ENCODE data around the gene HS3ST3B1.

Gene HS3ST3B1

DNA sequence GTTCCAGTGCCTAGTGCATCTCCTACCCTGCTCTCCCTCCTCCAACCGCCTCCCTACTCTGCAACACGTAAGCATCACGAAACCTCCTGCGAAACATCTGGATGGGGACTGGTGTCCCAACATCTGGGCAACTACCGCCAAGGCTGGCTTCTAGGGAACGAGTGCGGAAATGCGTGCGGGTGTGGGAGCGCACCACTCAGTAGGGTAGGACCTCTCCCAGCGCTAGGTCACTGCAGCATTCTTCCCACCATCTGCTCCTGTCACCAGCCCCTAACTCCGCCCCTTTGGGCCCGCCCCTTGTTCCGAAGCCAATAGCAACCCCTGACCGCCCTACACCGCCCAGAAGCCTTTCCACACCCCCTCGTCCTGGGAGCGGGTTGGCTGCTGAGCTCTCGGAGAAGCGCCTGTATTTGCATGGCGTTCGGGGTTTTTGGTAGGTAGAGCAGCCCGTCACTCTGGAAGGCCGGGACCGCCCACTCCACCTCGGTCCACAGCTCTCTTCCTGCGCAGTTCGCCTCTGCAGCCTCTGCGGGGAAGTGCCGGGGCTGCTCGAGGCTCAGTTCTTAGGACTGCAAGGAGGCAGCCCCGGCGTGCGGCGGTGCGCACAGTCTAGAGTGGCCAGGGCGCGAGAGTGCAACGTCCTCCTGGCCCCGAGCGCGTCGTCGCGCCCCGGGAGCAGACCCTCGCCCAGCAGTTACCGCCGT, at the start of gene HS3ST3B1:
TSS of gene HS3ST3B1 (plus strand) at position 507 of the 704 bp plus-strand sequence. CDS start 438 bp downstream, outside the sequence.
- peak; percentile 46 for DNase-seq

DNA sequence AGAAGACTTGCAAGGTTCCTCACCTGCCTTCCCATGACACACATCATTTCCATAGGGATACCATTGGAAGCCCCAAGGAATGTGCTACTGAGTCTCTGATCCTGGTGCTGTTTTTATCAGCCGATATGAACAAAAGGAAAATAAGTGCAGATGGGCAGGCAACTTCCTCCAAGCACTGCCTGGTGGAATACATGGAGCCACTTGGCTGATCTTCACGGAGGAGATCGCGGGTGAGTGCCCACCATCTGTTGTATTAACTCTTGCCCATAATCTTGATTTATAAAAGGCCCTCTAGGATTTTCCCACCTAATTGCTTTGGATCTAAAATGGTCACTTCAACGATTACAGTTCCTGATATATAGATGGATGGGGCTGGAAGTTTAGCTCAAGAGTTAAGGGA, 39.5 kb upstream of the HS3ST3B1 start:
- no peak for DNase-seq

DNA sequence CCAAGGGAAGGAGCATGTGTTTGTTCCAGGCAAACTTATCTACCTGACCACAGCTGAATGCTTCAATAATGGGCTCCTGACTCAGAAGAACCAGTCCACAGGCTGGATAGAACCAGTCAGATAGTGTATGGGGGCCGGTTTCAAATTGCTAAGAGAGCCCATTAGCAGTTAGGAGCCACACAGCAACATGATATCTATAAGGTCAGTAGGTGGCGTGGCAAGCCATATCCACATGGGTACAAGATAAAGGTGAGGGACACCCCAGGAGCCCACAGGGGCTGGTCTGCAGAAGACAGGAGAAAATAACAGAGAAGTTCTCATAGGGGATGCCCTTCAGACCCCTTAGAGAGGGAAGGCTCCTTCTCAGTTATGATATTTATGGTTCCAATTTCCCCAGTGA, 32.6 kb upstream of the HS3ST3B1 start:
- DNase-seq: no peak

DNA sequence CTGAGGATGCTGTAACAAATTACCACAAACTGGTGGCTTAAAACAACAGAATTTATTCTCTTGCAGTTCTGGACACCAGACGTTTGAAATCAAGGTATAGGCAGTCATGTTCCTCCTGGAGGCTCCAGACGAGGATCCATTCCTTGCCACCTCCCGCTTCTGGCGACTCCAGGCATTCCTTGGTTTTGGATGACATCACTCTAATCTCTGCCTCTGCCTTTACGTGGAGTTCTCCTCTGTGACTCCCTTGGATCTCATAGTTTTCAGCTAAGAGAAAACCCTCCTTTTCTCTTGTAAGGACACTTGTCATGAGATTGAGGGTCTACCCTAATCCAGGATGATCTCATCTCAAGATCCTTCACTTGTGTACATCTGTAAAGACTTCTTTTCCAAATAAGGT, 31.4 kb upstream of the HS3ST3B1 start:
- DNase-seq: no peak

DNA sequence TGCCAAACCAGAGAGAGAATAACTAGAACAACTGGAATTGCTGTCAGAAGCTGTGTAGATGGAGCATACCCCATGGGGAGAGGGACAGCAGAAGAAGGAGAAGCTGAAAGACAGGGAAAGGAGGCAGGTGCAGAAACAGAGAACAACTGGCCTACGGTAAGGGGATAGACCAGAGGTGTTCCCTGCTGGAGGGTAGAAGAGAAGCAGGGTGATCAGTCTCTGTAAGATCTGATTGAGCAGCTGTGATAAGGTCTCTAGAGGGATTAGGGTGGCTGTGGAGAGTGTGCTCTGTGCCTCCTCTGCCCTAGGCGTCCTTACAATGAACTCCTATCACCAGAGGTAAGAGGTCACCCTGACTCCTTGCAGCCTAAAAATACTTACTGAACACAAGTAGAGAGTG, 30.4 kb upstream of the HS3ST3B1 start:
- no peak for DNase-seq

DNA sequence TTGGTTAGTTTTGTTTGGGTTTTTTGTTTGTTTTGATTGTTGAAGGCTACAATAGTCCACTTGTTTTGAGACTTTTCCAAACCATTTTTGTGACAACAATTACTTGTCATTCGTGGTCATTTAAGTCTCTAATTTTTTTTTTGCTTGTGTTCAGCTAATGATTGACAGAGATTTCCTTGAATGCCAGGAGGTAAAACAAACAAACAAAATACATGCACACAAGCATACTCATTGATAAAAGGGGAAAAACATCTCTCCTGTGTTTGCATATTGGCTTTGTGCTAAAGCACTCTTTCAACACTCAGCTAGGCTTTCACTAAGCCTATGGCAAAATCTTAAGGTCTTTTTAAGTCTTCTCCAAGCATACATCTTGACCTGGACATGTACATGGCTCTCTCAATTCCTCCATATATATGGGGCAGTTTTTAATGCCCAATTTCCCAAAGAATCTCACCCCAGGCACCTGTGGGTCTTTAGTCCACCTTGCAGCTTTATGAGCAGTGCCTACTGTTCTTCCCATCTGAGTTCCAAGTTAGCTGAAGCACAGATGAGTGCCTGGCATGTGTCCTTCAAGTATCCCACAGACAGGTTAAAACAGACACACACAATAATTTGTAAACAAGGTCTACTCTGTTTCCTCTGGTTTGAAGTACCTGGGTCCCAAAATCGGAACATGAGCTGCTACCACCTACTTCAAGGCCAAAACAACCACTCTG, 24.2 kb upstream of the HS3ST3B1 start:
- DNase-seq: no peak

DNA sequence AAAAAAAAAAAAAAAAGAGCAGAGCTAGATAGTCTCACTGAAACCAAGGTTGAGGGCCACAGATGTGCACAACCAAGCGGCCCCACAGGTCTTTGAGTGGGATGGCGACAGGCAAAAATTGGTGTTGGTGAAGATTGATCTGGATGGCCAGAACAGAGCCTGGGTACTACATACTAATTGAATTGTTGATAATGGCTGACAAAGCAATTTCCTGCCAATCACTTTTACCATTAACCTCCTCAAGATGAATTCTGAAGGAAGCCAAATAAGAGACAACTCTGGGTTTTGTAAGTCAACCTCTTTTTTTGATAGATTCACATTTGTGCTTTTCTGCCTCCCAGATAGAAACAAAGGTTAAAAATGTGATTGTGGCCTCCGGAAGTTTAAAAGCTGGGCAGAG, 19.4 kb upstream of the HS3ST3B1 start:
- no peak for DNase-seq

DNA sequence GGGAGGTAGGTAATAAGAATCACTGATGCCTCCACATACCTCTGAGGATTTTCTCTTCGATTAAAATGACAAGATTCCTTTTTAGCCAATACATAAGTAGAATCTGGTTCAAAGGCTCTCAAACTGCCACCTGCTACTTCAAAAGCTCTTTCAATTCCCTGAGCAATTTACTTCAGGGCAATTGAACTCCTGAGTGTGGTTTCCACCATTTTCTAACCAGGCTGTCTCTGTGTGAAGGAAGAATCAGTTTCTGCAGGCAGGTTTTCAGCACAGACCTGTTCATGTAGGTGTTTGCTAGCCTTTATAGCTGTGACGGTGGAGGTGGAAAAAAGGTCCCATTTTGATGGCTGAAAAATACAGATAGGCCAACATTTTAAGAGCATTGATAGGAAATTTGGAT, 18.2 kb upstream of the HS3ST3B1 start:
- DNase-seq: no peak

DNA sequence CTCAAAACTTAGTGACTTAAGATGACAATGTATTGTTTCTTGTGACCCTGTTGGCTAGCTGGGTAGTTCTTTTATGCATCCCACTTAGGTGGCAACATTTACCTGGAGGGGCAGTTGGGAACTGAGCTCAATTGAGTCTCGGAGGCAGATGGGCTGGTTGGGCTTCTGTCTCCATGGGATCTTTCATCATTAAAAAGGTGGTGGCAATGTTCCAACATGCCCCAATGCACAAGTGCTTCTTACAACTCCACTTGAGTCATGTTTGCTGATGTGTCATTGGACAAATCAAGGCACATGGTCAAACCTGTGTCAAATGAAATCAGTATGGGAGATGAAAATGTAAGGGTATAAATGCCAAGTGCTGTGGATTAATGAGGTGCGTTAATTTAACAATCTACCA, 11.7 kb upstream of the HS3ST3B1 start:
- DNase-seq: no peak

DNA sequence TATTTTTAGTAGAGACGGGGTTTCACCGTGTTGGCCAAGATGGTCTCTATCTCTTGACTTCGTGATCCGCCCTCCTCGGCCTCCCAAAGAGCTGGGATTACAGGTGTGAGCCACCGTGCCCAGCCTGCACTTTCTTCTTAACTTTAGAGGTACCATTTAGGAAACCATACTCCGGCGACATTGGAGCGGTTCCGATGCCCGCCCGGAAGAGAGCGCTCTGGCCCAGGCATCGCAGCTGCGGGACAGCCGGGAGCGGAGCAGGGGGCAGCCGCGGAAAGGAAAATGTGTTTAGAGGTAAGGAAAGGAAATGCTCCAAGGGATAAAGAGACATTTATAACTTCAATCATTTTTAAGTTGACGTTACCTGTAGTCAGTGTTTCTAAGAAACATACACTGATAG, 6.0 kb upstream of the HS3ST3B1 start:
- no peak for DNase-seq

DNA sequence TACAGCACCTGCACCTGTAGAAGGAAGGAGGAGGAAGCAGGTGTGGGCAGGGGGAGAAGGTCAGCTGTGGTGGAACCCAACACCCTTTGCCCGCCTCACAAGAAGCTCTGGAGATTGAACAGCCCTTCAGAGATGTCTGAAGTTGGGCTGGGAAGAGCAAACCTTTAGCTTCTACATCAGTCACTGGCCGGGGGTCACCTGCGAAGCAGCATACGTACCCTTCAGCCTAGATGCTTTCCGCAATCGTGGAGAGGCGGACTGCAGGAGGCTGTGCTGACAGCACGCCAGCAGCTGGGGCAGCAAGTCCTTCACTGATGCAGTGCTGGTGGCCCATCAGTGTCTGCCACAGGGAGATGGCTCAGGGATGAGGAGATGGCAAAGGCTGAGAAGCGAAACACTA, 5.2 kb upstream of the HS3ST3B1 start:
- no peak for DNase-seq

DNA sequence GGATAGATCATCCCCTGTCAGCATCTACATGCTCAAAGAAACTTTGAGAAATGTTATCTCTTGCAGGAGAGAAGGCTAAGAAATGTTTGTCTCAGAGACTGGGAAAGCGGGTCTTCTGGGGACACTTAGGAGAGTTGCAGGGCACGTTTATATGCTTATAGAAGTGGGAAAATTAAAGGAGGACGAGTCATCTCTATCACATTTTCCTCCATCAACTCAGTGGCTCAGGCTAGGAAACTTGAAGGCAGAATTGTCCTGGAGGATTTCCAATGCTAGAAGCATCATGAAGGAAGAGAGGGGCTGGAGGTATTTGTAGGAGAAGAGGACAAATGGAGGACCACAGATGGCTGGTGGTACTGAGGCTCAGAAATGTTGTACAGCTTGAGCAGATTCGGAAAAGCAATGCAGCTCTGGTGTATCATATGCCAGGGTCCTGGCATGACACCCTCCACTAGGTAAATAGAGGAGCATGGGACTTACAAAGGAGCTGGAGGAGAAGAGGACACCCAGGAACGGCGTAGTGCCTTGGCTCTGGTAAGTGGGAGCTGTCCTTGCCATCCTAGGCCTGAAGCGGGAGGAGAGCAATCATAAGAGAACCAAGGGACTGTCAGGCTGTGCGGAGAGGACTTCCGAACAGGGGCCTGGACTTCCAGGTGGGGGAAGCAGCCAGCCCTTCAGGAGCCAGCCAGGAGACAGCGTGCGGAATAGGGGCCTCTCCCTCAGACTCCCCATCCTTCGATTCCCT, 4.5 kb upstream of the HS3ST3B1 start:
- DNase-seq: no peak

DNA sequence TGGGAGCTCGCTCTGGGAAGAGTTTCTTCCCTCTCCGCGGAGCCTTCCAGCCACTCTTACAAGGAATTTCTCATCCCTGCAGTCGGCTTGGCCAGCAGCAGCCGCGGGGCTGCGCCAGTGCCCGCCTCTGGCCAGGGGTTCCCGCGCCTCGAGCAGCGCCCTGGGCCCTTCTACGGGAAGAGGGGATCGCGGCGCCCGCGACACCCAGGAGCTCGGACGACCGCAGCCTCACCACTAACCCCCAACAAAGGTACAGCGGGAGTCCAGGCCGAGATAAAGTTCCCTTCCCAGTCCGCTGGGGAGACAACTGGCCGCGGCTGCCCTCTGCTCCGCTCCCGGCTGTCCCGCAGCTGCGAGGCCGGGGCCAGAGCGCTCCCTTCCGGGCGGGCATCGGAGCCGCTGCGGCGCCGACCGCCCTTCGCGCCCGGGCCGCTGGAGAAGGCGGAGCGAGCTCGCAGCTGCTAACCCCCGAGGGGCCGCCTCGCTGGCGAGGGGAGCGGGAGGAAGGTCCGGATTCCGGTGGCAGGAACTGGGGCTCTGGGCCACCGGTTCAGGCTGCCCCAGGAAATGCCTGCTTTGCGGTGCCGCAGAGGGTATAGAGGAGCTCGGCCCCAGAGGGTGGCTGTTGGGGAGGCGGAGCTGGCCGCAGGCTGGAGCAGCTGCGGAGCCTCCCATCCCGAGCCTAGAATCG, 3.6 kb upstream of the HS3ST3B1 start:
- no peak for DNase-seq

DNA sequence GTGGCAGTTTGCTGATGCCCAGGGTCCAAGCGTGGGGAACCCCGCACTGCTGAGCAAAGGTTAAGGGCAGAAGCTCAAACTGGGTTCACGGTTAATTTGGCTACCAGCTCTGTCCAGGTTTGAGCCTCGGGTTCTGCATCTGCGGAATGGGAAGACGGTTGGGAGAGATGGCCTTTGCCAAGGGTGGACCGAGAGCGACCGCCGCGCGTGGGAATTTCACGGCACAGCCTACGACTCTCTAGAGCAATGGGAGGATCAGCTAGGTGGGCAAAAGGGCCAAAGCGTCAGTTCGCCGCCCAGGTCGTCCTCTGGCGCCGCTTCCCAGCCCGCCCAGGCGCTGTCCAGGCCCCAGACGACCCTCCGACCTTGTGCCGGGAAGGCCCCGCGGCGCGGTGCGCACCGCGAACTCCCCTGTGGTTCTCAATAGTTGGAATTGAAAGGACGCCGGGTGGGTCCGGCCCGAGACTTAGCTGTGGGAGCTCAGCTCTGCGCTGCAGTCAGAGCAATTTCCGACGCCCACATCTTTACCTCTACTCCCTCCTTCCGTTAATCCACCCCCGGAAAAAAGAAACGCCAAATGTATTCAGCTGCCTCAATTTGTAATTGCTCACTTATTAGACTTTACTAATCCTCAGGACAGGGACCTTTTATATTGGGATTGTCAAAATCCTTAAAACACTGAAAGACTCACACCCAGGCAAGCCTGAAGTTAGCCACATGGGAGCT, 2.5 kb upstream of the HS3ST3B1 start:
- no peak for DNase-seq

DNA sequence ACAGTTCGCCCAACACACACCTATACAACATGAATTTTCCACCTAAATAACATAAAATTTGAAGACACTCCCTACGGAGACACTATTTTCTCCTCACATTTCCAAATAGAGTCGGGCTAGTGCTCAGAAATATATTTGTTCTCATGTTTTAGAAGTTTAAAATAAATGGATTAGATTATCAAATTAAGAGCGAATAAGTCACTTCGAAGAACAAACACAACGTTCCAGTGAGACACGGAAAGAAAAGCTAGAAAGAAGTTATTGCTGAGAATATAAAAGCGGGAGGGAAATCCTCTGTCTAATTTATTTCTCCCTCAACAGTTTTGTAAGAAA, 2.0 kb upstream of the HS3ST3B1 start:
- DNase-seq: no peak

DNA sequence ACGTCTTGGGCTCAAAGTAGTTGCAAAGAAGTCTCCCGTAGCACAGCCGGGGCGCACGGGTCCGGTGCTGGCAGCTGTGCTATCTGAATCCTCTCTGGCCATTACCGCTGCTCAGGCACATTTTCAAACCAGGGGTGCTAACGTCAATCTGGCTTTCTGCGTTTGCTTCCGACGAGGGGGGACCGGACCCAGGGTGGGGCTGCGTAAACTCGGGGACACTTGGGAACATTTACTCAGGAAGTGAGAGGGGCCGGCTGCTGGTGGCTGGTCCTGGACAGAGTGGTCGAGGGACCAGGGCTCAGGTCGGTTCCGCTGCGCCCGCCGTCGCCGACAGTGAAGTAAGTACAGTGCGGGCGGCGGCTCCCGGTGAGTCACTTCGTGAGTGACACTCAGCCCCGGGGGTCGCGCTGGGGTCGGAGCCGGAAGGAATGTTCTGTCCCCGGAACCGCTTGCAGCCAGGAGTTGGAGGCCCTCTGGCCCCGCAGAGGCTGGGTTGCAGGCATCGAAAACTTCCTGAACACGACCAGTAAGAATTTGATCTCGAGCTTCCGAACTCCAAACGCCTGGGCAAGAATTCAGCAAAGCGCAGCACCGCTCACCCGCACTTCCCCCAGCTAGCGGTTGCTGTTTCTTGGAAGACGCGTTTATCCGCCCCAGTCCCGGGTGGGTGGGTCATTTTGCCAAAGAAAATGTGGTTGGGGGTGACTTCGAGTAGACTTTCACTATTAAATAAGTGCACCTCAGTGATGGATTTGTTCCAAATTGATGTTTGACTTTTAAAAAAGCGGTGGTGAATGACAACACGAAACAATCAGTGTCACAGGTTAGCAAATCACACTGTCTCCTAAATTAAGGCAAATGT, 1.4 kb upstream of the HS3ST3B1 start:
- no peak for DNase-seq

DNA sequence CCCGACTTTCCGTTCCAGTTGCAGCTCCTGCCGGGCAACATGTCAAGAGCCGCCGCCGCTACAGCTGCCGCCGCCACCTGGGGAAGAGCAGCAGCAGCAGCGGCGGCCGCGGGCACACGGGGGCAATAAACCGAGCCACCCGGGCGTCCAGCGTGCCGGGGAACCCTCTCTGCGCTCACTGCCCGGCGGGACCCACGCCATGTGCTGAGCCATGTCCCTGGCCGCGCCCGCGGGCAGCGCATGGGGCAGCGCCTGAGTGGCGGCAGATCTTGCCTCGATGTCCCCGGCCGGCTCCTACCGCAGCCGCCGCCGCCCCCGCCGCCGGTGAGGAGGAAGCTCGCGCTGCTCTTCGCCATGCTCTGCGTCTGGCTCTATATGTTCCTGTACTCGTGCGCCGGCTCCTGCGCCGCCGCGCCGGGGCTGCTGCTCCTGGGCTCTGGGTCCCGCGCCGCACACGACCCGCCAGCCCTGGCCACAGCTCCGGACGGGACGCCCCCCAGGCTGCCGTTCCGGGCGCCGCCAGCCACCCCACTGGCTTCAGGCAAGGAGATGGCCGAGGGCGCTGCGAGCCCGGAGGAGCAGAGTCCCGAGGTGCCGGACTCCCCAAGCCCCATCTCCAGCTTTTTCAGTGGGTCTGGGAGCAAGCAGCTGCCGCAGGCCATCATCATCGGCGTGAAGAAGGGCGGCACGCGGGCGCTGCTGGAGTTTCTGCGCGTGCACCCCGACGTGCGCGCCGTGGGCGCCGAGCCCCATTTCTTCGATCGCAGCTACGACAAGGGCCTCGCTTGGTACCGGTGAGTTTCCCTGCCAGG, 604 bp downstream of the HS3ST3B1 start:
- DNase-seq: no peak

DNA sequence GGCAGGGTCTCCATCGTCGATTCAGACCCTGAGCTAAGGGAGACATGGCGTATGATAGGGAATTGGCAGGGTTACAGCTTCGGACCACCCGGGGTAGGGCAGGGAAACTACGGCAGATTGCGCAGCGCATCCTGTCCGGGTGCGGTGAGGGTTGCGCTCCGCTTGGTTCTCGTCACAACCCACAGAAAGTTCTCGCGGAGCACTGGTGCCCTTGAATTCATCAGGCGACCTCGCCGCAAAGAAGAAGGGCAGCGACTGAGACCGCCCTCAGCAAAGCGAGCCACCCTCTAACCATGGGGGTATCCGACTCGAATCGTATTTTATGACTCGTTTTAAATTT, 1.2 kb downstream of the HS3ST3B1 start:
- no peak for DNase-seq

DNA sequence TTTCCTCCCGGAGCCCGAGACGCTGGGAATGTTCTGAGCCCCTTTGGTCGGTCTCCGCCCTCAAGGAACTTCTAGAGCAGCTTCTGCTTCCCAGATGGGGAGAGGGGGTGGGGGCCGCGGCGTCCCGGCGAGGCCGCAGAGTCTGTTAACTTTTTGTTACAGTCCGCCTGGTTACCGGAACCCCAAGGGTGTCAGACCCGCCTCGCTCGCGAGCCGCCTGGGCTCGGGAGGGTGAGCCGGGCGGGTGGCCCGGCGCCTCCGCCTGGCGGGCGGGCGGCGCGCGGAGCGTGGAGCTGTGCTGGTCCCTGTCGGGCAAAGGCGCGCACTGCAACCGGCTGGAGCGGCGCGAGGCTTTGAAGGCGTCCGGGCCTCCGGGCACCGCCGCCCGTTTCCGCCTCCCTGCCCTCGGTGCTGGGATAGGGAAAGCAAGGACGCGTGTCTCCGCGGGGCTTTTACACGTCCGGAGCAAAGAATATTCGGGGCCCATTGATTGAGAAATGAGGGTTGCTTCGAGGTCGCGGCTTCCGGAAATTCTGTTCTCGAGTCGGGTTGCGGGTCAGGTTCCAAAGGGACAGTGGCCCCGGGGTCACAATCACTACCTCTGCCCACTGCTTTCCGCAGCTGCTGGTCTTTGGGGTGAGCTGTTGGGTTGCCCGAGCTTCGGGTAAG, 1.7 kb downstream of the HS3ST3B1 start:
- DNase-seq: no peak
